GM20000 (cell line): ENCODE data around the gene AP1S2.

Experiments used
- DNase-seq: peaks from one replicate; pipeline ENCODE4 v3.0.0; 2012; ENCODE audit warnings: low spot score
- TF ChIP-seq, protein P1 (sequence below): IDR thresholded peaks from 2 replicates; pipeline ENCODE4 v1.5.1; 2012; ENCODE audit warnings: mild to moderate bottlenecking, control low read depth; ENCODE audit errors: extremely low read depth, missing control alignments

Gene AP1S2

DNA sequence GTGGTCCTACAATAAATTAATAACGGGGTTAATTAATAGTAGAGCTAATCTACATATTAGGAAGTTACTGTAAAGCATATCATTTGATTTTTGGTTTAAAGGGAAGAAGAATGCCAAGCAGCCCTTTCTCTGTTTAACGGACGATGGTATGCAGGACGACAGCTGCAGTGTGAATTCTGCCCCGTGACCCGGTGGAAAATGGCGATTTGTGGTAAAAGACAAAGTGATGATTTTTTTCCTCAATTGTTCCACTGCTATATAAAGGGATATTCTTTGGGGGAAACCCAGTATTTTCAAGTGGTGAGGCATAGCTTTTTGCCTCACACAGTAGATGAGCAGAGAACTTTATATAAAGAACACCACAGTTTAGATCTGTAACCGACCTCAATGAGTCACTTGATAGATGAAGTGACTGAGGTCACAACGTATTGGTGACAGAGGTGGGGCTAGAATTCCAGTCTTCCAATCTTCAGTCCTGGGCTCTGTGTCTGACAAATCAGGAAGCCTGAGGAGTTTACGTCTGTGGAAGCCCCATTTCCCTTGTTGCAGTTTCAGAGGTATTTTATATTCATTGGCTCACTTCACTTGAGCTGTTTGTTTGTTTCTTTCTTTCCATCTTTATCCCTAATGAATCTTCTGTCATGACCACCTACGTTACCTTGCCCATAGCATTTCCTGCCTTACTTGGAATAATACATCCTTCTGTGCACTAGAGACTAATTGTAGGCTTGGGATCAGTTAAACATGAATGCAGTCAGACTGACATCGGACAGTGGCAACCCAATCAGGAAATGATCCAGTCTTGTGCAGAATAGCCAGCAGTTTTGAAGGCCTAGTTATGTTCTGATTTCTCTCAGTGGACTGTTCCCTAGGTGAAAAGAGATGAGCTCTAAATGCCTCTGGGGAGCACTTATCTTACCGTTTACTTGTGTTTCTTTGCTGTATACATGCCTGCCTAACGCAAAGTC lies 34.2 kb downstream of the AP1S2 start:
- TF ChIP-seq, protein P1, sequence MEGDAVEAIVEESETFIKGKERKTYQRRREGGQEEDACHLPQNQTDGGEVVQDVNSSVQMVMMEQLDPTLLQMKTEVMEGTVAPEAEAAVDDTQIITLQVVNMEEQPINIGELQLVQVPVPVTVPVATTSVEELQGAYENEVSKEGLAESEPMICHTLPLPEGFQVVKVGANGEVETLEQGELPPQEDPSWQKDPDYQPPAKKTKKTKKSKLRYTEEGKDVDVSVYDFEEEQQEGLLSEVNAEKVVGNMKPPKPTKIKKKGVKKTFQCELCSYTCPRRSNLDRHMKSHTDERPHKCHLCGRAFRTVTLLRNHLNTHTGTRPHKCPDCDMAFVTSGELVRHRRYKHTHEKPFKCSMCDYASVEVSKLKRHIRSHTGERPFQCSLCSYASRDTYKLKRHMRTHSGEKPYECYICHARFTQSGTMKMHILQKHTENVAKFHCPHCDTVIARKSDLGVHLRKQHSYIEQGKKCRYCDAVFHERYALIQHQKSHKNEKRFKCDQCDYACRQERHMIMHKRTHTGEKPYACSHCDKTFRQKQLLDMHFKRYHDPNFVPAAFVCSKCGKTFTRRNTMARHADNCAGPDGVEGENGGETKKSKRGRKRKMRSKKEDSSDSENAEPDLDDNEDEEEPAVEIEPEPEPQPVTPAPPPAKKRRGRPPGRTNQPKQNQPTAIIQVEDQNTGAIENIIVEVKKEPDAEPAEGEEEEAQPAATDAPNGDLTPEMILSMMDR: no peak

DNA sequence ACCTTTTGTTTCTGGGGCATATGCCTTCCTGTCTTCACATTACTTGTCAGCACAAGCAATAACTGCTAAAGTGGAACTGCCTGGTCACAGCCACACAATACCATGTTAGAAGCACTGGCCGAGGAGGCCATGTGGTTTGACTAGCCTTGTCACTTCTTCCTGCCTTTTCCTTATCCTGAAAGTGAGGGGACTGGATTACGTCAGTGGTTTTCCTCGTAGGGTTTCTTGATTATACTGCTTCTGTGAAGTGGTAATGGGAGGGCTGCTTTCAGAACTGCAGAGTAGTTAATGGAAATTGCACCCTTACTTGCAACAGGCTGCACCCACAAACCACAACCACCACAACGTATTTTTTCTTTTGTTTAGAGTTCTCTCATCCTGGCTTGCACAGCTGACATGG lies 37.7 kb downstream of the AP1S2 start:
- no peak for DNase-seq
- TF ChIP-seq, protein P1: no peak

More for the DNA sequence above, 34.2 kb downstream of the AP1S2 start:
- DNase-seq: no peak

DNA sequence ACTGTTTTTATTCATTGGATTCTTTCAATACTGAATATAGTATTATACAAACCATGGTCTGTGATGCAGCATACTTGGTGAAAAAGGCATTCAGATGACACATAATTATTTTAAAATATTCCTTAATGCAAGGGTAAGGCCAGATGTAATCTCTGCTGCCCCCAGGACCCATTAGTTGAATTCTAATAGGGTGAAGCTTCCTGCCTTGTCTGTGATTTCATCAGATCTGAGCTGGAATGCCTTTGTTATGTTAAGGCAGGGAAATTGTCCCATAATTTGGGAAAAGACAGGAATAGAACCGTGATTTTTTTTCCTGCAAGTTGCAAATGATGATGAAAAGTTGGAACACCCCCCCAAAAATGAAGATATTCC lies 38.2 kb downstream of the AP1S2 start:
- DNase-seq: no peak
- TF ChIP-seq, protein P1: no peak

DNA sequence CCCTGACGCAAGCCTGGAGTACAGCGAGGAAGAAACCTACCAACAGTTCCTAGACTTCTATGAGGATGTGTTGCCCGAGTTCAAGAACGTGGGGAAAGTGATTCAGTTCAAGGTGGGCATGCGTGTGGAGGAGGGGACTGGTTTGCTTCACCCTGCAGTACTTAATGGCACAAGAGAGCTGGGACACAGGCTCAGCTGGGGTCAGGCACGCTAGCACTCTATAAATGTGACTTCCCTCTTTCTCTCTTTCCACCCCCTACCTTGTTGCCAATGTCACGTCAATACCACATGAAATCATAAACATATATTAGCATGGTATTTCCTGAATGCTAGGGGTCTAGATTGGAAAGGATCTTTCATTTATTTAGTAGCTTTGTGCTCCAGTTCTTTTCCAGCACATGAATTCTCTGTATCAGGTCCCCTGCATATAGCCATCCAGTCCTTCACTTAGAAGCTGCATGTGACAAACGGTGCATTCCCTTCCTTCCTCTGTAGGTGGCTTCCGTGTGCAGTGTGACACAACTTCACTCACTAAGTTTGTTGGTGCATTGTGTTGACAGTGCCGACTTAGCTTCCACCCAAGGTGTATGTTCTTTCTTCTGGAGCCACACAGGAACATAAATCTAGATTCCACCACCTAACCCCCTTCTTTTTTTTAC lies 38.7 kb downstream of the AP1S2 start:
- TF ChIP-seq, protein P1: no peak
- peak; percentile 21 for DNase-seq

DNA sequence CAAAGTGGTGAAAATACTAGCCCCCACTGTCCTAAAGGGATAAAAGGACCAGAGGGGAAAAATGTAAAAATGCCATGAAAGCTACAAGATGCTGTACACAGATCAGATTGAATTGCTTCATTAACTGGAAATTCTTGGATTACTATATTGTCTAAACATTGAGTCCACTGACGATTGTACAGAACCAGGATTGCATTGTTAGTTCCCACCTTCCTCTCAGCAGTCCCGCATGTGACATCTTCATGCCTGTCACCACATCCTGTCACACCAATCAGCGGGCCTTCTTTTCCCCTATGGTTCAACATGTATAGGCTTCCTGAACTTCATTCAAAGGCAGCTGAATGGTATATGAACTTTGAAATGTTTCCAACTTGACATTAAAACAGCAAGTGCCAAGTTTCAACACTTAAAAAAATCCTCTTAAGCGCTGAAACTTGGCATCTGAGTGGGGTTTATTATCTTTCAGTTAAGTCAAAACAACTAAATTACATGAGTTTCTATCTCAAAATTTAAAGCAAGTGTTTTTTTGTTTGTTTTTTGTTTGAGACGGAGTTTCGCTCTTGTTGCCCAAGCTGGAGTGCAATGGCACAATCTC lies 39.7 kb downstream of the AP1S2 start:
- no peak for DNase-seq
- TF ChIP-seq, protein P1: no peak

DNA sequence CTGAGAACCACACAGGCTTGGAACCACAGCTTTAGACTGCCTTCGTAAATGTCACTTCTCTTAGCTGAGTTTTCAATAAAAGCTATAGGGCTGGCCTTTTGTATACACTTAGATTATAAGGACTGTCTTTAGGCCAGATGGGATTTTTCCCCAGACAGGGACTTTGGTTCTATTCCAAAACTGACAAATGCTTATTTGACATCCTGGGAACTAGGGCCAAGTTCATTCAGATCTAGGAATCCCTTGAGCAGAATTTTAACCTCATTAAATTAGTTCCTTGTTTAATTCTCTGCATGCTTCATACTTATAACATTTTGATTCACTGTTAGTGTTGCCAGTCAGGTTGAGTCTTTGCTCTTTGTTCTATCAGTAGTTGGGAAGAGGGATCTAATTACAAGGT lies 41.2 kb downstream of the AP1S2 start:
- TF ChIP-seq, protein P1: no peak
- no peak for DNase-seq
